Naive thymus-derived CD8-positive, alpha-beta T cell (primary cell): Measurements from ENCODE around the gene ANKRD66. TPM values are rescaled to one million over a fixed set of nuclear protein-coding genes. Genes with fewer than 3 reads are reported as not detected.
"Not testable (repeated sequence)": the region's sequence is repeated elsewhere in the genome, so short reads cannot be mapped to it uniquely, and the experiment has no call there.

Experiments
- ATAC-seq, 2 donors: fragments of 150-1000 bp; cut with Tn5 transposase in 1 of 2; sonication (Bioruptor Pico), chemical (Tn5 transposase) in 1 of 2; 1 replicate in 1 of 2; 2 replicates in 1 of 2; pipeline ENCODE4 v1.10.0; 2021; ENCODE audit warnings: mild to moderate bottlenecking in 2 of 2, moderate library complexity in 2 of 2
- POLR2A ChIA-PET: fragments of 350-600 bp; sonication (Branson Sonifier 250); formaldehyde crosslinking; loops from one replicate; lab custom pipeline; 2021; ENCODE audit warnings: antibody characterized with exemption; lab: Charles Lee
- DNase-seq, 10 donors: peaks; one replicate each; pipeline versions ENCODE4 v3.0.0 to v3.0.0-alpha.2; 2020 to 2022
- H3K27ac Mint-ChIP-seq, 10 donors: one replicate each; pipeline ENCODE4 v1.8.0; 2020 to 2022; ENCODE audit warnings: mild to moderate bottlenecking in 10 of 10, mixed read lengths in 10 of 10, moderate library complexity in 4 of 10, inconsistent platforms in 1 of 10
- H3K27me3 Mint-ChIP-seq, 5 donors: one replicate each; pipeline ENCODE4 v1.8.0; 2021 to 2022; ENCODE audit warnings: mixed read lengths in 5 of 5
- H3K36me3 Mint-ChIP-seq, 3 donors: one replicate each; pipeline ENCODE4 v1.8.0; 2020 to 2022; ENCODE audit warnings: mixed read lengths in 3 of 3, mild to moderate bottlenecking in 2 of 3, inconsistent platforms in 1 of 3
- H3K4me1 Mint-ChIP-seq, 4 donors: one replicate each; pipeline ENCODE4 v1.8.0; 2021 to 2022; ENCODE audit warnings: mixed read lengths in 4 of 4
- H3K4me3 Mint-ChIP-seq, 10 donors: one replicate each; pipeline ENCODE4 v1.8.0; 2020 to 2022; ENCODE audit warnings: mild to moderate bottlenecking in 10 of 10, mixed read lengths in 10 of 10, moderate library complexity in 6 of 10, inconsistent platforms in 1 of 10
- H3K9me3 Mint-ChIP-seq, 9 donors: one replicate each; pipeline ENCODE4 v1.8.0; 2020 to 2022; ENCODE audit warnings: mixed read lengths in 9 of 9, mild to moderate bottlenecking in 3 of 9, inconsistent platforms in 1 of 9, moderate library complexity in 1 of 9
- polyA plus RNA-seq, 3 donors: library from polyadenylated mRNA; unstranded; fragments of 300-500 nt; fragmentation: Illumina TruSeq; gene quantifications; one replicate each; pipeline ENCODE4 v1.2.3, GENCODE V29; 2021
- total RNA-seq, 8 experiments: library from RNA in 2 of 8; stranded (reverse) in 2 of 8; gene quantifications; one replicate each; pipeline ENCODE4 v1.2.3 and lab custom pipeline; 2021 to 2026

Gene ANKRD66
- total and polyA plus RNA-seq, 5 experiments from 2014 or later = not detected

DNA sequence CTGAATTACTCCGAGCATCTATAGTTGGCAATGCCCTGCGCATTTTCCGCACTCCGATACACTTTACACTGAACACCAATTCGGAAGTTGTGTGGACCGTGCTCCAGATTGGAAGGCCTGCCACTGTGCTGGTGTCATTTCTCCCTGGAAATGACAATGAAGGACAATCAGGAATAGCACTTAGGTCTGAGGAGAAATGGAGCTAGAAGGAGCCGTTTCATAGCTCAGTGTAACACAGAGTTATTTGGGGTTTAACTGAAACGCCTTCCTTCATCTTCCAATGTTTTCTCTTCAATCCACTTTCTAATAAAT lies 11.1 kb upstream of the ANKRD66 start:
- no peak for DNase-seq
- H3K27me3 Mint-ChIP-seq = peaks cover 43 to 76% (median 52%) of the 10 kb centered on the region in 5 donors
- H3K4me3 Mint-ChIP-seq = peak overlapping the region in 6 of 10 donors; percentile 11 to 70 (median 45)
- H3K36me3 Mint-ChIP-seq = no peaks in the 10 kb centered on the region
- H3K9me3 Mint-ChIP-seq = peaks cover 0 to 2% (median 0%) of the 10 kb centered on the region in 9 donors
- POLR2A ChIA-PET = no interaction called here
- no peak overlapping the region for H3K27ac Mint-ChIP-seq
- ATAC-seq = no peak
- H3K4me1 Mint-ChIP-seq = peaks cover 3 to 12% (median 8%) of the 10 kb centered on the region in 4 donors

DNA sequence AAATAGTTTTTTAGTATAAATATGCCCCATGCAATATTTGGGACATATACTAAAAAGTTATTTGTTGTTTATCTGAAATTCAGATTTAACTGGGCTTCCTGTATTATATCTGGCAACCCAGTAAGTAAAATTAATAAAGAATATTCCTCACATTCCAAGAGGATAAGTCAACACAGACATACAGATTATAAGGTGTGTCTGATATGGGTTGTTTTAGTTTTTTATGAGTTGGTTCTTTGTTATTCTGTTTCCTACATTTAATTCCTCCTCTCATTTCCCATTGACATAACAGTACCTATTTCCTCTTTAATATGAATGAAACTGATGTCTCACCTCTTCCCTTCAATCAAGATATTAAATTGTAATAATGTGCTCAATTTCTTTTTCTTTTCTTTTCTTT lies 9.8 kb upstream of the ANKRD66 start:
- no peak for DNase-seq
- no peak overlapping the region for H3K4me3 Mint-ChIP-seq

DNA sequence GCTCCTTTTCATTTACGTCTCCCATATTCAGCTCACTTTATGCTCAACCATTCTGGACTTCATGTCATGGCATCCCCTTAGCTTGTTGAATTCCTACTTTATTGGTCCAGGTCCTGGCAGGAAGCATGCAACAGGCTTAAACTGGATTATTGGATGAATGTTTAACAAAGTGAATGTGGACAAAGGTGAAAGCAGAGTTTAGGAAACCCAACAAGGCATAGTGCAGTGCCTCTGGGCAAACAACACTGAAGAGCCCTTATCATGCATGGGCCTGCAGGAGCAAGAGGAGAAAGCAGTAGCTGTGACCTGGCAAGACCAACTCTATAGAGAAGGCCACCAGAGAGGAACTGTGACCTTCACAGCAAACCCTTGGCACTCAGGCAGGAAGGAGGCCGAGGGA lies 5.3 kb upstream of the ANKRD66 start:
- Mint-ChIP-seq H3K9me3 (peaks cover 0 to 7% (median 0%) of the 10 kb centered on the region in 9 donors), H3K27me3 (peaks cover 26 to 47% (median 34%) of the 10 kb centered on the region in 5 donors)

More for the DNA sequence above, 9.8 kb upstream of the ANKRD66 start:
- POLR2A ChIA-PET = no interaction called here
- Mint-ChIP-seq H3K27me3 (peaks cover 42 to 64% (median 49%) of the 10 kb centered on the region in 5 donors), H3K36me3 (no peaks in the 10 kb centered on the region), H3K4me1 (peaks cover 3 to 12% (median 8%) of the 10 kb centered on the region in 4 donors), H3K9me3 (peaks cover 0 to 2% (median 0%) of the 10 kb centered on the region in 9 donors), H3K27ac (no peak overlapping the region)
- no peak for ATAC-seq

GRCh38 chr6:46741910-46742309 lies 4.8 kb upstream of the ANKRD66 start:
- H3K4me3 Mint-ChIP-seq = no peak overlapping the region
- H3K27ac Mint-ChIP-seq = no peak overlapping the region
- peaks cover 24 to 43% (median 33%) of the 10 kb centered on the region in 5 donors for H3K27me3 Mint-ChIP-seq
- no peak for ATAC-seq
- H3K9me3 Mint-ChIP-seq = peaks cover 0 to 7% (median 0%) of the 10 kb centered on the region in 9 donors
- POLR2A ChIA-PET = no interaction called here
- DNase-seq = no peak
- H3K4me1 Mint-ChIP-seq = no peaks in the 10 kb centered on the region
- H3K36me3 Mint-ChIP-seq = no peaks in the 10 kb centered on the region

More for the DNA sequence above, 5.3 kb upstream of the ANKRD66 start:
- Mint-ChIP-seq H3K4me3 (no peak overlapping the region), H3K4me1 (no peaks in the 10 kb centered on the region), H3K36me3 (no peaks in the 10 kb centered on the region), H3K27ac (no peak overlapping the region)
- POLR2A ChIA-PET = no interaction called here
- no peak for DNase-seq
- ATAC-seq = no peak

DNA sequence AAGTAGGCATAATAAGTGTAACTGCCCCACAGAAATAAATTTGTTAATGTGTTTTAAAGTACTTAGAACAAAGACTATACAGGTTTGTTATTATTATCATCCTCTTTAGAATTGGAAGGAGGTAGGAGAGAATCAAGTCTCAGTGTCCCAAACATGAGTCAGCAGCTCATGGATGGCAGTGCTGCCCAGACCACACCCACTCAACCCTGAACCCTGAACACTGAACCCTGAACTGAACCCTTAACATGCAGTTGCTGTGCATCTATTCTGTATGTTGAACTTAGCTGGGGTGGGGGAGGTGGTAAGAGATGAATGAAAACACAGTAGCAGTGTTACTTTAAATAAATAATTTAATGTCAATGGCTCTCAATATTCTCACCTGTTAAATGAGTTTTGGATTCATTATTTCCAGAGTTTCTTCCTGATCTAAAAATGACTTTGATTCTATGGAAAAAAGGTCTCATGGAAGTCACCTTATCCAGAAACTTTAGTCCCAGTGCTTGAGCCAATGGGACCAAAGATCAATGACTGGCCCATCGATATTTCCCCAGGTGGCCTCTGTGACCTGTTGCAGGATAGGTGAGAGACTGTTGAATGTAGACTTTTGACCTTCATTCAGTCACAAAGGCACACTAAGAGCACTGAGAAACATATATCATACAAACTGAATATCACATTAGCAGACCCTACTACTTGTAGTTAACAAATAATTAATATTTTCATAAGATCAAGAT lies 3.1 kb upstream of the ANKRD66 start:
- Mint-ChIP-seq H3K4me1 (no peaks in the 10 kb centered on the region), H3K36me3 (no peaks in the 10 kb centered on the region), H3K9me3 (peaks cover 0 to 7% (median 0%) of the 10 kb centered on the region in 9 donors), H3K4me3 (no peak overlapping the region), H3K27ac (no peak overlapping the region), H3K27me3 (peaks cover 14 to 26% (median 18%) of the 10 kb centered on the region in 5 donors)
- POLR2A ChIA-PET = no interaction called here
- no peak for DNase-seq
- ATAC-seq = no peak

DNA sequence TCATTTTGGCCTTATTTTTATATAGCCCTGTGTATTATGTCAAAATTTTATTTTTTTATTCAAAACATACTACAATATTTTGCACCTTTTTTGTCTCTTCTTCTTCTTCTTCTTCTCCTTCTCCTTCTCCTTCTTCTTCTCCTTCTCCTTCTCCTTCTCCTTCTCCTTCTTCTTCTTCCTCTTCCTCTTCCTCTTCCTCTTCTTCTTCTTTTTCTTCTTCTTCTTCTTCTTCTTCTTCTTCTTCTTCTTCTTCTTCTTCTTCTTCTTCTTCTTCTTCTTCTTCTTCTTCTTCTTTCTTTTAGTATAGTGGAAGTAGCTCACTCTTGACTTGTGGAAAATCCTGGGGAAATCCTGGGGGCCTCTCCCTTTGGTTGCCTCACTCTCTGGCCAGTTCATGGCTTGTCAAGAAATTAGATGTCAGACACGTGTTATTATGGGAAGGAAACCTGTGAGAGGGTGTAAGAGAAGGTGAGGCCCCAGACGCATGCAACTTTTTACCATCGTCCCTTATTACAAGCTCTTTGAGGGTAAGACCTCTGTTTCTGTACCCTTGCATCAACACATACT lies 2.5 kb upstream of the ANKRD66 start:
- H3K27me3 Mint-ChIP-seq = peaks cover 14 to 29% (median 18%) of the 10 kb centered on the region in 5 donors
- DNase-seq, H3K4me1 Mint-ChIP-seq, H3K36me3 Mint-ChIP-seq, H3K27ac Mint-ChIP-seq, POLR2A ChIA-PET, ATAC-seq, H3K4me3 Mint-ChIP-seq, H3K9me3 Mint-ChIP-seq: not testable (repeated sequence)

DNA sequence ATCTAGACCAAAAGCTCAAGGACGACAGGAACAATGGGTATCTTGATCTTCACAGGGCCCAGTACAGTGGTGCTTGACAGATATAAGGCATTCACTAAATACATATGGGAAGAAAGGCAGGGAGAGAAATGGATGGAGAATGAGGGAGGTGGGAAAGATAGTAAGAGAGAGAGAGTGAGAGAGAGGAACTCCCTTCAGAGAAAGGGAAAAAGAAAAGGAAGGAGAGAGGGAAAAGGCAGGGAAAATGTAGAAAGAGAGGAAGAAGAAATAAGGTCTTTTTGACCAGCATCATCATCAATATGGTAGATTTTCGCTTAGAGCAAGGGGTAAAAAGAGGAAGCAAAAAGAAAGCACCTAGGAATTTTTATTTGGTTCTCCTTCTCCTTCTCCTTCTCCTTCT lies 760 bp upstream of the ANKRD66 start:
- H3K9me3 Mint-ChIP-seq = peaks cover 0 to 7% (median 0%) of the 10 kb centered on the region in 9 donors
- H3K4me3 Mint-ChIP-seq = no peak overlapping the region
- no peak overlapping the region for H3K27ac Mint-ChIP-seq
- ATAC-seq (no peak), DNase-seq (no peak)
- POLR2A ChIA-PET = no interaction called here
- peaks cover 16 to 25% (median 18%) of the 10 kb centered on the region in 5 donors for H3K27me3 Mint-ChIP-seq
- no peaks in the 10 kb centered on the region for H3K36me3 Mint-ChIP-seq
- H3K4me1 Mint-ChIP-seq = no peaks in the 10 kb centered on the region

GRCh38 chr6:46748940-46749503 lies 2.3 kb downstream of the ANKRD66 start:
- ATAC-seq (no peak), DNase-seq (no peak)
- no peaks in the 10 kb centered on the region for H3K36me3 Mint-ChIP-seq
- H3K9me3 Mint-ChIP-seq = peaks cover 0 to 7% (median 0%) of the 10 kb centered on the region in 9 donors
- H3K4me3 Mint-ChIP-seq = no peak overlapping the region
- peaks cover 12 to 25% (median 19%) of the 10 kb centered on the region in 5 donors for H3K27me3 Mint-ChIP-seq
- POLR2A ChIA-PET = no interaction called here
- no peak overlapping the region for H3K27ac Mint-ChIP-seq
- H3K4me1 Mint-ChIP-seq = no peaks in the 10 kb centered on the region

GRCh38 chr6:46749731-46750130 lies 3.0 kb downstream of the ANKRD66 start:
- H3K4me1 Mint-ChIP-seq = no peaks in the 10 kb centered on the region
- DNase-seq (no peak), ATAC-seq (no peak)
- H3K27me3 Mint-ChIP-seq = peaks cover 12 to 20% (median 16%) of the 10 kb centered on the region in 5 donors
- no peaks in the 10 kb centered on the region for H3K36me3 Mint-ChIP-seq
- POLR2A ChIA-PET = no interaction called here
- no peak overlapping the region for H3K27ac Mint-ChIP-seq
- no peak overlapping the region for H3K4me3 Mint-ChIP-seq
- peaks cover 0 to 7% (median 0%) of the 10 kb centered on the region in 9 donors for H3K9me3 Mint-ChIP-seq

DNA sequence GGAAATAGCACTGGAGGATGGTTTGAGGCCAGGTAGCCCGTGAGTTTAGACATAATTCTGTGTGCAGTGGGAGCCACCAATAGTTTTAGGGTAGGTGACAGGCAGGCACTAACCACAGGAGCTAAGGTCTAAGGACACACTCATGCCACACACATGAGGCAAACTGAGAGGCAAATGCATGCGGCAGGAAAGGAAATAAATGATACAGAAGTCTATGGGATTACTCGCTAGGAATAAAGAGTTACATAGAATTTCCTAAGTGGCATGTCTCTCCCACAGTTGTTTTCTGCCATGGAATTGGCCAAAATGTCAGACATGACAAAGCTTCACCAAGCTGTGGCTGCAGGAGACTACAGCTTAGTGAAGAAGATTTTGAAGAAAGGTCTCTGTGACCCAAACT lies 4.9 kb downstream of the ANKRD66 start:
- DNase-seq = no peak
- Mint-ChIP-seq H3K4me3 (no peak overlapping the region), H3K27ac (no peak overlapping the region), H3K27me3 (peaks cover 0 to 9% (median 3%) of the 10 kb centered on the region in 5 donors), H3K36me3 (no peaks in the 10 kb centered on the region), H3K9me3 (no peaks in the 10 kb centered on the region), H3K4me1 (no peaks in the 10 kb centered on the region)
- no peak for ATAC-seq
- POLR2A ChIA-PET = no interaction called here

GRCh38 chr6:46755865-46756264 lies 9.1 kb downstream of the ANKRD66 start:
- H3K27me3 Mint-ChIP-seq = peaks cover 1 to 6% (median 3%) of the 10 kb centered on the region in 5 donors
- peaks cover 0 to 2% (median 0%) of the 10 kb centered on the region in 9 donors for H3K9me3 Mint-ChIP-seq
- no peak overlapping the region for H3K27ac Mint-ChIP-seq
- DNase-seq (no peak), ATAC-seq (no peak)
- POLR2A ChIA-PET = no interaction called here
- H3K4me3 Mint-ChIP-seq = no peak overlapping the region
- H3K4me1 Mint-ChIP-seq = no peaks in the 10 kb centered on the region
- H3K36me3 Mint-ChIP-seq = no peaks in the 10 kb centered on the region

- H3K9me3 Mint-ChIP-seq = peaks cover 0 to 3% (median 0%) of the 10 kb centered on the region in 9 donors
- no peaks in the 10 kb centered on the region for H3K36me3 Mint-ChIP-seq
- peaks cover 3 to 10% (median 6%) of the 10 kb centered on the region in 5 donors for H3K27me3 Mint-ChIP-seq
- DNase-seq (no peak), ATAC-seq (no peak)
- POLR2A ChIA-PET = no interaction called here
- H3K27ac Mint-ChIP-seq = no peak overlapping the region
- no peak overlapping the region for H3K4me3 Mint-ChIP-seq
- H3K4me1 Mint-ChIP-seq = no peaks in the 10 kb centered on the region
Measured at GRCh38 chr6:46756469-46757213, 9.9 kb downstream of the ANKRD66 start.

DNA sequence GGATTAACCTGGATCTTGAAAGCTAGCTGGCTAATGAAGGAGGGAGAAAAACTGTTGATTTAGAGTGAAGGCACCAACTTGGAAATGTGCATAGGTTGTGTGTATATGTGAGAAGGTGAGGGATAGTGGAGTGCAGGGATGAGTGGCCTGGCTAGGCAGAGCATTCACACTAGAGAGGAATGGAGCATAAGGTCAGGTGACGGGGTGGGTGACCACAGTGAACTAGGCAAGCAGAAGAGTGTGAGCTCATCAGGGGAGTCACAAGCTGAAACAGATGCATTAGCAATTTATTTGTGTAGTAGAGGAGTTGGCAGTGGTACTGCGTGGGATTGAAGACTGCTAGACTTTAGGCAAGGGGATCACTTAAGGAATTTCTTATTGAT lies 10.5 kb downstream of the ANKRD66 start:
- POLR2A ChIA-PET = no interaction called here
- no peak for ATAC-seq
- peaks cover 3 to 10% (median 6%) of the 10 kb centered on the region in 5 donors for H3K27me3 Mint-ChIP-seq
- no peak for DNase-seq
- no peak overlapping the region for H3K27ac Mint-ChIP-seq
- no peaks in the 10 kb centered on the region for H3K36me3 Mint-ChIP-seq
- H3K4me3 Mint-ChIP-seq = no peak overlapping the region
- peaks cover 0 to 3% (median 0%) of the 10 kb centered on the region in 9 donors for H3K9me3 Mint-ChIP-seq
- H3K4me1 Mint-ChIP-seq = no peaks in the 10 kb centered on the region
